GM19035 (cell line): ENCODE measurements around the gene SNX4.
"Not testable (repeated sequence)": the region's sequence is repeated elsewhere in the genome, so short reads cannot be mapped to it uniquely, and the experiment has no call there.

ENCODE experiments used
- ATAC-seq: cut with Tn5 transposase; IDR thresholded peaks from one replicate; pipeline ENCODE4 v1.9.1; 2021; ENCODE audit not compliant: unreplicated experiment

The SNX4 gene

GRCh38 chr3:125405515-125405914 lies 114.5 kb downstream of the SNX4 start:
- ATAC-seq = not testable (repeated sequence)

- ATAC-seq = no peak
These were observed 116.2 kb downstream of the SNX4 start for GRCh38 chr3:125403789-125404188.

DNA sequence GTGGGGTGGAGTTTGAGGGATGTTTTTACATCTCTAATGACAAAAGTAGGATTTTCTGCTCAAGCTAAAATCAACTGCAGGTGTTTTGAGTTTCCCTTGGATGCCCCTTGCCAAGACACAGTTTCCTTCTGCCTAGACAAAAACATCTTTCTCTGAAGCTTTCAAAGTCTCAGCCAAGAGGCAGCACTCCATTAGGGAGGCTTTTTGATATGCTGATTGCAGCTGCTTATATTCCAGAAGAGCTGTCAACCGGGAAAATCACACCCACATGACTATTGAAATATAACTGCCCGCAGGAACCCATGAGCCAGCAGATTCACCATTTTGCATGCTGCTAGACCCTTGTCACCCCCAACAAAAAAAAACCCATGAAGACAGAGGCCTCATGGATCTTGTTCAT lies 117.4 kb downstream of the SNX4 start:
- ATAC-seq = no peak

- no peak for ATAC-seq
These were observed 118.6 kb downstream of the SNX4 start for GRCh38 chr3:125401402-125401801.

DNA sequence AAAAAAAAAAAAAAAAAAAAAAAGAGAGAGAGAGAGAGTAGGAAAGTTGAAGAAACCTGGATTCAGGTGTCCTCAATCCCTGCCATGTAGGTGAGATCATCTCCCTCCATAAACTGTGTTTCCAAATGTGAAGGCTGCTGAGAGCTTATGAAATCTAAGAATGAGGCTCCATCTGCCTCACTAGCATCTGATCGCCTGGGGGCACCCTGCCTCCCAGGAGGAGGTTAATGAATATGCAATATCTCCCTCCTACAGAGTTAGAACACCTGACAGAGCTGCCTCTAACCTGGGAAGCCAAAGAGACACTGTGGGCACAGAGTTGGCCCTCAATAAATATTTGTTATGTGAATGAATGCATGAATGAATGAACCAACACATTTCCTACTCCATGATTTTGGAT lies 121.0 kb downstream of the SNX4 start:
- ATAC-seq = no peak
